PC-3 (cell line): Measurements from ENCODE around the gene C15orf40. TPM values are rescaled to one million over a fixed set of nuclear protein-coding genes. Genes with fewer than 3 reads are reported as not detected.

Source experiments
- ATAC-seq: fragments of 200-7000 bp; cut with Tn5 transposase; 2 replicates; pipeline ENCODE4 v1.9.1; 2020; ENCODE audit warnings: mild to moderate bottlenecking, moderate library complexity
- BruUV-seq: library from RNA; stranded (reverse); fragments of 400-500 nt; replicated peaks from 2 replicates; lab custom pipeline; 2021; lab: Mats Ljungman, UMichigan
- CTCF ChIA-PET: fragments of 300-600 bp; sonication (Branson Sonifier 250); formaldehyde crosslinking; loops from one replicate; lab custom pipeline; 2022; ENCODE audit warnings: antibody characterized with exemption; lab: Charles Lee
- POLR2A ChIA-PET: fragments of 300-600 bp; sonication (Branson Sonifier 250); formaldehyde crosslinking; loops from one replicate; lab custom pipeline; 2022; ENCODE audit warnings: antibody characterized with exemption; ENCODE audit not compliant: unreplicated experiment; lab: Charles Lee
- DNase-seq: peaks from one replicate; pipeline ENCODE4 v3.0.0-alpha.2; 2015
- H2AFZ ChIP-seq: fragments of 300-600 bp; sonication (generic); 2 replicates; pipeline ENCODE4 v1.6.0; 2016; ENCODE audit warnings: antibody characterized with exemption, low read length
- H3F3A ChIP-seq: fragments of 300-600 bp; sonication (generic); one replicate; pipeline ENCODE4 v1.6.0; 2017; ENCODE audit warnings: antibody characterized with exemption, low read length, control low read depth, mild to moderate bottlenecking; ENCODE audit not compliant: unreplicated experiment
- H3K27ac ChIP-seq: fragments of 300-600 bp; sonication (generic); 2 replicates; pipeline ENCODE4 v1.5.1; 2016; ENCODE audit warnings: mild to moderate bottlenecking, low read length
- H3K27me3 ChIP-seq: fragments of 300-600 bp; sonication (generic); 2 replicates; pipeline ENCODE4 v1.6.1; 2016; ENCODE audit warnings: low read length, mixed read lengths
- H3K36me3 ChIP-seq: fragments of 300-600 bp; sonication (generic); 2 replicates; pipeline ENCODE4 v1.6.1; 2016; ENCODE audit warnings: low read depth, mixed run types, low read length, mixed read lengths
- H3K4me1 ChIP-seq: fragments of 300-600 bp; sonication (generic); 2 replicates; pipeline ENCODE4 v1.5.1; 2016; ENCODE audit warnings: low read length; ENCODE audit not compliant: insufficient read depth
- H3K4me2 ChIP-seq: fragments of 300-600 bp; sonication (generic); 2 replicates; pipeline ENCODE4 v1.6.0; 2016; ENCODE audit warnings: low read length
- H3K4me3 ChIP-seq: fragments of 300-600 bp; sonication (generic); 2 replicates; pipeline ENCODE4 v1.5.1; 2016; ENCODE audit warnings: mild to moderate bottlenecking, low read length, mixed read lengths
- H3K79me2 ChIP-seq: fragments of 300-600 bp; sonication (generic); 2 replicates; pipeline ENCODE4 v1.6.1; 2017; ENCODE audit warnings: low read length, mixed read lengths
- H3K9ac ChIP-seq: fragments of 300-600 bp; sonication (generic); 2 replicates; pipeline ENCODE4 v1.6.0; 2016; ENCODE audit warnings: mild to moderate bottlenecking, low read length
- H3K9me2 ChIP-seq: fragments of 300-600 bp; sonication (generic); replicated peaks from 2 replicates; pipeline ENCODE4 v1.6.1; 2016; ENCODE audit warnings: mixed run types, low read length, mixed read lengths
- H3K9me3 ChIP-seq: fragments of 300-600 bp; sonication (generic); 2 replicates; pipeline ENCODE4 v1.6.1; 2016; ENCODE audit warnings: low read length, mixed read lengths
- H4K20me1 ChIP-seq: fragments of 300-600 bp; sonication (generic); 2 replicates; pipeline ENCODE4 v1.6.1; 2016; ENCODE audit warnings: low read length, mixed read lengths
- EZH2 ChIP-seq: fragments of 300-600 bp; sonication (generic); IDR thresholded peaks from one replicate; pipeline ENCODE4 v1.6.1; 2017; ENCODE audit warnings: antibody characterized with exemption, mild to moderate bottlenecking, low read length; ENCODE audit not compliant: unreplicated experiment
- EZH2phosphoT487 ChIP-seq: fragments of 300-600 bp; sonication (generic); IDR thresholded peaks from 2 replicates; pipeline ENCODE4 v1.6.1; 2018; ENCODE audit warnings: mild to moderate bottlenecking, antibody characterized with exemption, low read length, borderline replicate concordance
- intact Hi-C: fragments of 100-400 bp; cut with micrococcal nuclease; formaldehyde crosslinking; loops from 2 replicates; pipeline ENCODE4 v1.9.0; 2023
- total RNA-seq: library from RNA; depleted of rRNA; stranded (reverse); fragments of >200 nt; gene quantifications from 2 replicates; pipeline ENCODE4 v1.2.3, GENCODE V29; 2014
- TF ChIP-seq, protein P1 (sequence below): fragments of 300-600 bp; sonication (generic); conservative IDR thresholded peaks from 2 replicates; pipeline ENCODE4 v1.5.1; 2017; ENCODE audit warnings: antibody characterized with exemption, low read depth, mild to moderate bottlenecking, low read length

Gene C15orf40
- total RNA-seq, 1 experiment from 2014 or later = 25.8 TPM

DNA sequence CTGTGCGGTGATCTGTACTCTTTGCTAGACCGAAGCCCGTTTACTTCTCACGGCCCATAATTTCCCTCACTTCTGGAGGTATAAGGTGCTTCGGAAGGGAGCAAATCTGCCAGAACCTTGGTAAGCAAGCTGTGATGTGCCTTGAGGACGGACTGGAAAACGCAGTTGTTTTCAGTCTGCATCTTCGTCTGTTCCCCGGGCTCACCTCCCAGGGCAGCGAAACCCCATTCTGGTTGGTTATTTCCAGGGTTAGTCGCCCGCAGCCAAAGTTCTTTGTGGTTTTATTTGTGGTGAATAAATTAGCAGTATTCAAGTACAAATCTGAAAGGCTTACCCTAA is 25.0 kb downstream of the C15orf40 start:
- peaks cover 14% of the 10 kb centered on the region for H3K4me1 ChIP-seq
- peaks cover 8% of the 10 kb centered on the region for H3K36me3 ChIP-seq
- peak overlapping the region; percentile 90 for H3K4me2 ChIP-seq
- TSS peak; percentile 78 for BruUV-seq
- H3K9ac ChIP-seq = peak overlapping the region; percentile 88
- H4K20me1 ChIP-seq = no peaks in the 10 kb centered on the region
- DNase-seq (peak; percentile 10), ATAC-seq (peak; percentile 13; the same call in 1 of the 2 replicates)
- peak overlapping the region; percentile 96 for H3K4me3 ChIP-seq
- no peaks in the 10 kb centered on the region for H3K9me2 ChIP-seq
- H3K27me3 ChIP-seq = no peaks in the 10 kb centered on the region
- H3K27ac ChIP-seq = no peak overlapping the region
- no peaks in the 10 kb centered on the region for H3K9me3 ChIP-seq
- peak overlapping the region; percentile 98 for H2AFZ ChIP-seq
- intact Hi-C loops = loop anchor here (5.0 kb wide), 2 partner anchors 69 to 139 kb away; no protein-coding TSS in a partner anchor
- peaks cover 17% of the 10 kb centered on the region for H3K79me2 ChIP-seq
- TF ChIP-seq, protein P1, sequence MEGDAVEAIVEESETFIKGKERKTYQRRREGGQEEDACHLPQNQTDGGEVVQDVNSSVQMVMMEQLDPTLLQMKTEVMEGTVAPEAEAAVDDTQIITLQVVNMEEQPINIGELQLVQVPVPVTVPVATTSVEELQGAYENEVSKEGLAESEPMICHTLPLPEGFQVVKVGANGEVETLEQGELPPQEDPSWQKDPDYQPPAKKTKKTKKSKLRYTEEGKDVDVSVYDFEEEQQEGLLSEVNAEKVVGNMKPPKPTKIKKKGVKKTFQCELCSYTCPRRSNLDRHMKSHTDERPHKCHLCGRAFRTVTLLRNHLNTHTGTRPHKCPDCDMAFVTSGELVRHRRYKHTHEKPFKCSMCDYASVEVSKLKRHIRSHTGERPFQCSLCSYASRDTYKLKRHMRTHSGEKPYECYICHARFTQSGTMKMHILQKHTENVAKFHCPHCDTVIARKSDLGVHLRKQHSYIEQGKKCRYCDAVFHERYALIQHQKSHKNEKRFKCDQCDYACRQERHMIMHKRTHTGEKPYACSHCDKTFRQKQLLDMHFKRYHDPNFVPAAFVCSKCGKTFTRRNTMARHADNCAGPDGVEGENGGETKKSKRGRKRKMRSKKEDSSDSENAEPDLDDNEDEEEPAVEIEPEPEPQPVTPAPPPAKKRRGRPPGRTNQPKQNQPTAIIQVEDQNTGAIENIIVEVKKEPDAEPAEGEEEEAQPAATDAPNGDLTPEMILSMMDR = no peak
- TF ChIP-seq EZH2 (no peak), EZH2phosphoT487 (no peak)
- no peaks in the 10 kb centered on the region for H3F3A ChIP-seq
- CTCF ChIA-PET = no interaction called here
- POLR2A ChIA-PET = no interaction called here

DNA sequence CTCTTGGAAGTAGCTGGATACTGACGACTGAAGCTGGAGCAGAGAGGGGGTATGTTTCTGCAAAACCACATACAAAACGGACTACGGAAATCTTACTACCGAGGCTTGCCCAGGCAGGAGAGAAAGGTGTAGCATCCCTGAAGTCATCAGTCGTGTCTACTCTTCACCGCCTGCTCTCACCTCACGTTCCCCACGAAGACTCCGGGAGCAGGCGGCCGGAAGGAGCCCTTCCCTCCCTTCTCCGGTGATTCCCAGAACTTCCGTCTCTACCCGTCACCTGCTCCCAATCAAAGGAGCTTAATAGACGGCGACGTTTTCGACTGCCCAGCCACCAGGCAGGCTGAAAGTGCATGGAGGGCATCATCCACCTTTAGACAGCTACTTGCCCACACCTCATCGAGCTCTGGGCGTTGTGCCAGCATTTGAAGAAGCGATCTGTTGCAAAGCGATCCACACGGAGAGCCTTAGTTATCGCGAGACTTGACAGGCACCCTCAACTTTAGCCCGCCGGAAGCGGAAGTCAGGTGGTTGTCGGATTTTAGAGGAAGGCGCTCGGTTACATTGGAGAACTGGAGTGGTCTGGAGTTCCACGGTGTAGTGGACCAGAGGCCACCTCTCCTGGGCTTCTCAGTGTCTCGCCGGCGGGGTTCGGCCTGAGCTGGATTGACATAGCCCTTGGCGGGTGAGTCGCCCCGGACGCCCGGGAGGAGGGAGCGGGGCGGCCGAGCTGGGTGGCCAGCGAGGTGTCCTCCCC is 25.6 kb downstream of the C15orf40 start, which contains the start of gene RAMAC:
TSS of gene RAMAC (plus strand) at position 523 of the 754 bp plus-strand sequence. CDS start 2,809 bp downstream, outside the sequence.
- Histone ChIP-seq H4K20me1 (no peaks in the 10 kb centered on the region), H3K27ac (peak within 1 kb of the TSS; percentile 44), H3K9me2 (no peaks in the 10 kb centered on the region), H3K4me3 (peak within 1 kb of the TSS; percentile 96), H3K36me3 (peaks cover 8% of the 10 kb centered on the region), H3K79me2 (peaks cover 17% of the 10 kb centered on the region), H3K9ac (peak within 1 kb of the TSS; percentile 88), H3F3A (no peaks in the 10 kb centered on the region), H3K4me1 (peaks cover 14% of the 10 kb centered on the region), H2AFZ (peak within 1 kb of the TSS; percentile 98), H3K27me3 (no peaks in the 10 kb centered on the region), H3K4me2 (peak within 1 kb of the TSS; percentile 90), H3K9me3 (no peaks in the 10 kb centered on the region)
- ChIA-PET POLR2A (no interaction called here), CTCF (interaction anchor here (0.6 kb wide), 1 partner anchor 176 kb away, joined by 3 read pairs; no protein-coding TSS in a partner anchor)
- TF ChIP-seq, protein P1 = no peak
- TF ChIP-seq EZH2 (no peak), EZH2phosphoT487 (no peak)
- intact Hi-C loops = loop anchor here (5.0 kb wide), 2 partner anchors 69 to 139 kb away; no protein-coding TSS in a partner anchor
- DNase-seq (peak; percentile 92), ATAC-seq (peak; percentile 95)
- BruUV-seq = TSS peak; percentile 70

- Histone ChIP-seq H3K4me1 (peaks cover 7% of the 10 kb centered on the region), H3K9me2 (no peaks in the 10 kb centered on the region), H3K4me3 (no peak overlapping the region), H3K9me3 (no peaks in the 10 kb centered on the region), H3K27ac (no peak overlapping the region), H3K27me3 (no peaks in the 10 kb centered on the region), H2AFZ (no peak overlapping the region), H3K36me3 (no peaks in the 10 kb centered on the region), H3K4me2 (no peak overlapping the region), H3K79me2 (no peaks in the 10 kb centered on the region), H3K9ac (no peak overlapping the region), H4K20me1 (no peaks in the 10 kb centered on the region), H3F3A (no peaks in the 10 kb centered on the region)
- CTCF ChIA-PET = no interaction called here
- BruUV-seq = no TSS peak
- intact Hi-C loops = no loop called here
- POLR2A ChIA-PET = no interaction called here
- no peak for ATAC-seq
- TF ChIP-seq EZH2phosphoT487 (no peak), EZH2 (no peak)
- TF ChIP-seq, protein P1 = no peak
- DNase-seq = no peak
These were observed 30.5 kb downstream of the C15orf40 start for GRCh38 chr15:82980981-82981380.
